ENCODE measurements around the gene MED4.
"Not testable (repeated sequence)": the region's sequence is repeated elsewhere in the genome, so short reads cannot be mapped to it uniquely, and the experiment has no call there.

Gene MED4

DNA sequence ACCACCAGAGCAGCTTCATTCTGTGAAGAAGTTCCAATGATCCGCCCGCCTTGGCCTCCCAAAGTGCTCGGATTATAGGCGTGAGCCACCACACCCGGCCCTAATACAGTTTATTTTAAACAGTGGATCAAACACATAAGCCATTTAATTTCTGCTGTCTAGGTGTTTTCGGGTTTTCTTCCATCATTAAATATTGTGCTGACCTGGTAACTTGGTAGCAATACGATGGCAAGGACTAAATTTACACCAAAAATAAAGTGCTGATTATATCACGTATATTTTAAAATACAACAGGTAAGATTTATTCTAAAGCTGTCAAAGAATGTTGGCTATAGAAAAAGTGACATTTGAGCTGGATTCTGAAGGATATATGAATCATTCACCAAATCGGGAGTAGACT, 1.3 kb downstream of the MED4 start:
- no peak for DNase-seq

DNA sequence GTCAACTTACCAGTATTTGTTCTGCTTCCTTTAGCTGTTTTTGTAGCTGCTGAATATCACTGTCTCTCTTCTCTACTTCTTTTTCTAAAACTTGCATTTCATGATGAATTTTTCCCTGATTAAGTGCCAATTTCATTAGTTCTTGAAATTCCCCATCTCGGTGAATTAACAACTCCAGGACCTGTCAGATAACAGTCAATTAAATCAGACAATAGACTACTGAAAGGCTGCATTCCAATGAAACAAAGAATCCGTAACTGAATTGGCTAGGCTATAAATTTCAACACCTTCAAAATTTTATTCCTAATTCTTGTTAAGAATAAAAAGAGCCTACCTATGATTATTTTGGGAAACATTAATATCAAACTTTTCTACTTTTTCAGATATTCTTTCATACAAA, 8.6 kb downstream of the MED4 start:
- DNase-seq: no peak

DNA sequence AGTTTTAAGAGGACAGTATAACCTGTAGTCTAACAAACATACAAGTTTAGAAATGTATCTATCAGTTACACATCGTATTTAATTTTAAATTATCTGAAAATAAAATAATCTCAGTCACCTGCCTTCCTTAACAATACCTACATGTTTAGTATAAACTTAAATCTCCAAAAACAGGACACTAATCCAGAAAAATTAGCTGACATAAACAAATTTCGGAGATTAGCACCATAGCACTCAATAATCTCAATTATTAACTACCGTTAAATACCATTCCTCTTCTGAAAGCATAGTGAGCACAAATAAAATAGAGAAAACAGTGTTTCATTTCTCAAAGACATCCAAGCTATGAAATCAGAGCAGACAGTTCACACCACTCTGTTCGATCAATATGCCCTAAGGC, 13.2 kb downstream of the MED4 start:
- no peak for DNase-seq

GRCh38 chr13:48078251-48078656, 16.6 kb downstream of the MED4 start:
- DNase-seq: no peak

GRCh38 chr13:48074006-48074405, 20.9 kb downstream of the MED4 start:
- DNase-seq: no peak

- no peak for DNase-seq
These were observed 22.1 kb downstream of the MED4 start for GRCh38 chr13:48072787-48073186.

GRCh38 chr13:48072304-48072703, 22.6 kb downstream of the MED4 start:
- DNase-seq: no peak

DNA sequence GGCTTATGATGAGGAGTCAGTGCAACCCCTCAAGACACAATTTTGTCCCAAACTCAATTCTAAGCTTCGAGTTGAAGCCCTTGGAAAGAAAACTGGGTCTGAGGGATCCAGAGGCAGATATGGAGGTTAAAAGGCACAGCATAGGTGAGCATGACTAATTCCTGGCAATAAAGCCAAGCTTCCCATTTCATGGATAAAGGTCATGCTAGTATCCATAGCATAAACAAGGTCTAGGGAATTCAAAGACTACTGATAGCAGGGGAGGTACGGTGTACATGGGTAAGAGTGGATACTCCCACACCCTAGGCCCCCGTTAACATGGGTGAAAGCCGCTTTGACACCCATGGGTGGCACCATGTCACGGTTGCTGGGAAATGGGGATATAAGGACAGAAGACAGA, 24.0 kb downstream of the MED4 start:
- no peak for DNase-seq

- no peak for DNase-seq
These were observed 25.3 kb downstream of the MED4 start for GRCh38 chr13:48069573-48069972.

DNA sequence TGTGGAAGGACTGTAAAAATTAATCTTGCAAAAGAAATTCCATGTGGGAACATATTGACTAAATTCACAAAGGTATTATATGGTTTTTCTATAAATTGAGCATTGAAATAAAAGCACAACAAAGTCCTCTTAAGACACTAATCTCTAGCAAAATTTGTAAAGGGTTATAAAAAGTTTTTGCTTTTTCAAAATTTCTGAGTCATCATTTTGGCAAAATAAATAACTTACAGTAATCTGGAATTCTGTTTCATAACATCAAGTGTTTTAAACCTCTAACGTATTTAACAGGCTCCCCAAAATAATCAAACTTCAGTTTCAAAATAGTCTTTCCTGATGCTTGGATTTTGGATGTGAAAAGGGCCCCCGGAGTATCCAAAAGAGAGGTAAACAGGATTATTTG, 26.0 kb downstream of the MED4 start:
- no peak for DNase-seq

GRCh38 chr13:48068036-48068435, 26.9 kb downstream of the MED4 start:
- DNase-seq: no peak

DNA sequence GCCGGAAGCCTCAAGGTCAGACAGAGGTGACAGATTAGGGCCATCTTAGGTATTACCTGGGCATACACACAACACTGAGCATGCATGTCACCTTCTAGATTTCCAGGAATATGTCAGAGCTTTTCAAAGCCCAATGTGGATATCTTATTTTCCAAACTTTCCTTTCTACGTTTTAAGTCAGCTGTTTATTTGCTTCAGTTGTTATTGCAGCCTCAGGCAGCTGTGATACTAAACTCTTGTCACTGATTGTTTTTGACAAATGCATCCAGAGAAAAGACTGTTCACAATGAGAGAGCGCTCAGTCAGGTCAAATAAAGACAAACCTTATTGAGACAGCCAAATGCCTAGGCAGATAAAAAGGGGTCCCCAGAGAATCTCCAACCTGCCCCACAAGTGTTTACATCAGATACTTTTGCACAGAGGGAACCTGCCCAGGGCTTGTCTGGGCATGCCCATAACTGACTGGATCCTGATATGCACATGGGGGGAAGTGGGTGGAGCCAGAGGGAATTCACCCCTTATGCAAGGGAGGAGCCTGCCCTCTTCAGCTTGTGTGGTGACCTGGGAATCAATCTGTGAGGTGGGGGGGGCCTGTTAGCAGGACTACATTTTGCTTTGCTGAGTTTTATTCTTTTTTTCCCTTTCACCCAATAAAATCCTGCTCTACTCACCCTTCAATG, 28.5 kb downstream of the MED4 start:
- peak; percentile 16 for DNase-seq

DNA sequence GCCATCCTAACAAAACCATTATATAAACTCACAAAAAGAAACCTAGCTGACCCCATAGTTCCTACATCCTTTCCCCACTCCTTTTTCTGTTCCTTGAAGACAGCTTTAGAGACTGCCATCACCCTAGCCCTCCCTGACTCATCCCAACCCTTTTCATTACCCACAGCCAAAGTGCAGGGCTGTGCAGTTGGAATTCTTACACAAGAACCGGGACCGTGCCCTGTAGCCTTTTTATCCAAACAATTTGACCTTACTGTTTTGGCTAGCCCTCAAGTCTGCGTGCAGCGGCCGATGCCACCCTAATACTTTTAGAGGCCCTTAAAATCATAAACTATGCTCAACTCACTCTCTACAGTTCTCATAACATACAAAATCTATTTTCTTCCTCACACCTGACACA, 35.0 kb downstream of the MED4 start:
- not testable (repeated sequence) for DNase-seq

DNA sequence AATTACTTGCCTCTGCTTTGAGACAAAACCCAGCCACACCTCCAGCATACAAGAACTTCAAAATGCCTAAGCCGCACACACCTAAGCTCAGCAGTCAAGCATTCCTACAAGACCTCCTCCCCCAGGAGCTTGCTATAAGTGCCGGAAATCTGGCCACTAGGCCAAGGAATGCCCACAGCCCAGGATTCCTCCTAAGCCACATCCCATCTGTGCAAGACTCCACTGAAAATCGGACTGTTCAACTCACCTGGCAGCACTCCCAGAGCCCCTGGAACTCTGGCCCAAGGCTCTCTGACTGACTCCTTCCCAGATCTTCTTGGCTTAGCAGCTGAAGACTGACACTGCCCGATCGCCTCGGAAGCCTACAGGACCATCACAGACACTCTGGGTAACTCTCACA, 36.4 kb downstream of the MED4 start:
- not testable (repeated sequence) for DNase-seq

DNA sequence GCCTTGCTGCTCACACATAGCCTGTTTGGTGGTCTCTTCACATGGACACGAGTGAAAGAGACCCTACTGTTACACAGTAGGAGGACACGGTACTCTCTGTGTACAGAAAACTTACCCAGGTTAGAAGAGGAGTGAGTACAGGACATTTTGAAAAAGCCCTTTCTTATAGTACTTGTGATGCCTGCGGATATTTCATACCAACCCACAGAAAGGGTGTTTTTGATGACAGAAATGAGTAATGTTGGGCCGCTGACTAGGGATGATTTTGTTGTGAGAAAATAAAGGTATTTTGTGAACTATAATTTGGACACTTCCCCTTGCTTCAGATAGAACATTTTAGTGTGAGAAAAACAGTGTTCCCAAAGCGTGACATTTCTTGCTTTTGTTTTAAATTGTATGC, 39.2 kb downstream of the MED4 start:
- no peak for DNase-seq

DNA sequence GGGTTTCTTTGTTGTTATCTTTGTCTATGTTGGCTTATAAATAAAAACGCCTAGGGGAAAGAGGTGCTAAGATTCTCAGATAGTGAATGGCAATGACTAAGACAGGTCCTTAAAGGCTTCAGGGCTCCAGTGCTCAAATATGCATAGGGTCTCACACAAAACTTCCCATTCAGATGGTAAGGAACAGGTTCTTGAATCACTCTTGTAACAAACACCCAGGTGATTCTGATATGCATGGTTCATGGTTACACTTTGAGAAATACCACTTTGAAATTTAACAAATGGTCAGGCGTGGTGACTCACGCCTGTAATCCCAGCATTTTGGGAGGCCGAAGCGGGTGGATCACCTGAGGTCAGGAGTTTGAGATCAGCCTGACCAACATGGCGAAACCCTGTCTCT, 40.3 kb downstream of the MED4 start:
- no peak for DNase-seq

- no peak for DNase-seq
These were observed 44.4 kb downstream of the MED4 start for GRCh38 chr13:48050550-48050949.

- no peak for DNase-seq
These were observed 51.0 kb downstream of the MED4 start for GRCh38 chr13:48043789-48044503.

DNA sequence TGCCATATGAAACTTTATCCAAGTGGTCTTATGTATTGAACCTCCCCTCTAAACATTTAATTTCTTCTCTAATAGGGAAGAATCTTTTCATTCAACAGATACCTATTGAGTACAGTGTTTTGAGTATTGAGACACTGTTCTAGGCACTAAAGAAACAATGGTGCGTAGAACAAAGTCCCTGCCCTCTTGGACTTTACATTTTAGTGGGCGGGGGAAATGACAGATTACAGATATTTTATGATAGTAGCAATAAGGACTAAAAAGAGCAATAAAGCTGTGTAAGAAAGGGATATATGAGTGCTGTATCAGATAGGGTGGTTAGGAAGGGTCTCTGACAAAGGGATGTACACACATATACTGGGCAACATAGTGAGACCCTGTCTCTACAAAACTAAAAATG, 52.0 kb downstream of the MED4 start:
- no peak for DNase-seq

- DNase-seq: no peak
These were observed 54.0 kb downstream of the MED4 start for GRCh38 chr13:48040896-48041295.

DNA sequence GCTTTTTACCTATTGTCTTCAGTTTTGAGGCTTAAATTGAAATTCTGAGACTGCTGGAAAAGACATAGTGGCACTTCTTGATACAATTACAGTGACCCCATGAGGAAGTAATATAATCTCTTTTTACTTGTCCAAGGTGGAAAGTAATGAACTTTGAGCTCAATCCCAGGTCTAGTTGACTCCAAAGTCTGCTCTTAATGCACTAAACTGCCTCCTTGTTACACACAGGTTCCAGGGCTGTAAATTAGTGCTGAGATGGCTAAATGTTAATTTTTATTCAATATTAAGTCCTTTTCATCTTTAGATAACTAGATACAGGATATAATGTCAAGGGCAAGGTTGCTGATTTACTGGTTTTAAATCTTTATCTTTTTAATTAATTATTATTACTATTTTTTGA, 54.9 kb downstream of the MED4 start:
- no peak for DNase-seq

DNA sequence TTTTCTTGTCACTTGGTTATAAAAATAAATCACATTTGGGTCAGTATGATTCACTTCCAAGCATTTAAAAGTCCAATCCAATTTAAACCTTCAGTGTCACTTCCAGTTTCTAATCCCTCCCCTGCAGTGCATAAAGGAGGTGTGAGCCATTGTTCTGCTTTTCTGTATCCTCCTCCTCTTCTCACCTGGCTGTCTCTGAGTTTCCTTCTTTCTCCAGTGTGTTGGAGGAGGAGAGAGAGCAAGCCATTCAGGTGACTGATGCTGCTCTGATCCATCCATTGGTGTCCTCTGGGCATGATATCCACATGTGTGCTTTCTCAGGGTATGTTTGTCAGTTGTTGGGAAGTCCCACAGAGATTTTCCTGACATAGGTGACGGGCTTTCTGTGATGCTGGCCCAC, 56.1 kb downstream of the MED4 start:
- DNase-seq: no peak

DNA sequence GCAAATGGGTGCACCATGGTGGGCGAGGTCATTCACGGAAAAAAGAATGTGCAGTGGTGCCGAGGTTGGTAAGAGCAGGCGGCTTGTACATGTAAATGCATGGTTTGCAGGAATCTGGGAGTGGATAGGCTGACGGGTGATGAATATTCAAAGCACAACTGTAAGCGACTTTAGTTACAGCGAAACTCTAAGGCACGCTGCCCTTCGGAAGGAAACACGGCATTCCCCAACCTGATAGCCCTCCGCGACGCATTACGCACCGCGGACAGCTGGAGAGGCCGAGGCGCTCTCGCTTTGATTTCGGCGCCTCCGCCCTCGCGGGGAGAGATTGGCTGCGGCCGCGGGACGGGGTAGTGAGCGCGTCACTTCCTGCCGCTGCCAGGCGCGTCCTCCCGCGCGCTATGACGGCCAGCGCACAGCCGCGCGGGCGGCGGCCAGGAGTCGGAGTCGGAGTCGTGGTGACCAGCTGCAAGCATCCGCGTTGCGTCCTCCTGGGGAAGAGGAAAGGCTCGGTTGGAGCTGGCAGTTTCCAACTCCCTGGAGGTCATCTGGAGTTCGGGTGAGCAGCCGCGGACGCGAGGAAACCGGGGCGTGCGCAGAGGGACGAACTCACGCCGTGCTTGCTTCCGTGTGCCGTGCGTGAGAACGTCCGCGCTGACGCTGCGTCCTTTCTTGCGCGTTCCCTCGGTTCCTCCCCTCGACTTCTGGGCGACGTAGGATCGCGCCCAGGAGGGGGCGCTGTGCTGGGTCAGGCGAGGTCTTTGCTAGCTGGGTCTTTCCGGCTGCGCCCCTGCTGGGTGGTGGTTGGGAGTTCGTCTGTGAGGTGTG, 57.3 kb downstream of the MED4 start, which contains the start of gene NUDT15:
TSS of gene NUDT15 (plus strand) at position 381 of the 828 bp plus-strand sequence. CDS start at position 402, 21 bp downstream.
- DNase-seq: peak; percentile 97

DNA sequence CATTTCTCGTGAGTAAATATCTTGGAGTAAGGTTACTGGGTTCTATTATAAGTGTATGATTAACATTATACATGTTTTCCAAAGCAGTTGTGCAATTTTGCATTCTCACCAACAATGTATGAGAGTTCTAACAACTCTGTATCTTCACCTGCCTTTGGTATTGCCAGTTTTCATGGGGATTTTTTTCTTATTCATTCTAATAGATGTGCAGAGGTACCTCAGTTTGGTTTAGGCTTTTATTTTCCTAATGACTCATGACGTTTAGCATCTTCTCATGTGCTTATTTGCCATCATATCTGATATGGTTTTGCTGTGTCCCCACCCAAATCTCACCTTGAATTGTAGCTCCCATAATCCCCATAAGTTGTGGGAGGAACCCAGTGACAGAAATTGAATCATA, 65.0 kb downstream of the MED4 start:
- DNase-seq: no peak

Measured in CD4-positive, alpha-beta T cell treated with Interleukin-17A for 4 hours (primary cell).